Suppressor macrophage treated with lipopolysaccharide for 4 hours (primary cell): ENCODE results near the gene THAP7.
A peak's percentile ranks its signal among the peaks of the same experiment; 100 is the strongest.

Source experiments
- DNase-seq: peaks from one replicate; pipeline ENCODE4 v3.0.0-alpha.2; 2020

The THAP7 gene

GRCh38 chr22:21030621-21031544, 29.0 kb upstream of the THAP7 start:
- no peak for DNase-seq

- no peak for DNase-seq
Measured at GRCh38 chr22:21030032-21030431, 28.1 kb upstream of the THAP7 start.

GRCh38 chr22:21029486-21030025, 27.6 kb upstream of the THAP7 start:
- DNase-seq: no peak

- no peak for DNase-seq
Measured at GRCh38 chr22:21028277-21029251, 26.6 kb upstream of the THAP7 start.

GRCh38 chr22:21026783-21027692, 25.1 kb upstream of the THAP7 start:
- DNase-seq: no peak

- DNase-seq: no peak
Measured at GRCh38 chr22:21025763-21026755, 24.1 kb upstream of the THAP7 start.

- DNase-seq: no peak
Measured at GRCh38 chr22:21025266-21025665, 23.3 kb upstream of the THAP7 start.

GRCh38 chr22:21022955-21023614, 21.2 kb upstream of the THAP7 start:
- no peak for DNase-seq

- DNase-seq: no peak
Measured at GRCh38 chr22:21022507-21022906, 20.6 kb upstream of the THAP7 start.

GRCh38 chr22:21020802-21021429, 19.0 kb upstream of the THAP7 start:
- peak; percentile 10 for DNase-seq

- DNase-seq: no peak
Measured at GRCh38 chr22:21018314-21018713, 16.4 kb upstream of the THAP7 start.

- DNase-seq: no peak
Measured at GRCh38 chr22:21016644-21017420, 14.9 kb upstream of the THAP7 start.

- no peak for DNase-seq
Measured at GRCh38 chr22:21015466-21016006, 13.6 kb upstream of the THAP7 start.

GRCh38 chr22:21014726-21015465, 13.0 kb upstream of the THAP7 start, which contains the start of gene P2RX6:
Gene P2RX6, plus strand, starts transcription at chr22:21015165. Its CDS starts 10 bp downstream, at chr22:21015175.
- DNase-seq: peak; percentile 27

GRCh38 chr22:21014202-21014725, 12.3 kb upstream of the THAP7 start:
- DNase-seq: peak; percentile 71

- DNase-seq: no peak
Measured at GRCh38 chr22:21013657-21014201, 11.8 kb upstream of the THAP7 start.
